NCI-H146 treated with DMSO at 0.1 percent for 48 hours (cell line): ENCODE results near the gene GNAL.
A peak's percentile ranks its signal among the peaks of the same experiment; 100 is the strongest.
"Not testable (repeated sequence)": the region's sequence is repeated elsewhere in the genome, so short reads cannot be mapped to it uniquely, and the experiment has no call there.

Experiments used
- DNase-seq: peaks from one replicate; lab custom pipeline; 2025; ENCODE audit not compliant: unreplicated experiment; lab: John Stamatoyannopoulos, UW

Gene GNAL

GRCh38 chr18:11844436-11844835, 155.4 kb downstream of the GNAL start:
- DNase-seq: no peak

GRCh38 chr18:11845654-11846053, 156.6 kb downstream of the GNAL start:
- no peak for DNase-seq

- no peak for DNase-seq
Observed at GRCh38 chr18:11847811-11848210, 158.7 kb downstream of the GNAL start.

- no peak for DNase-seq
Observed at GRCh38 chr18:11849279-11849678, 160.2 kb downstream of the GNAL start.

GRCh38 chr18:11849841-11850634, 161.0 kb downstream of the GNAL start:
- DNase-seq: peak; percentile 82

GRCh38 chr18:11850821-11851145, 161.7 kb downstream of the GNAL start:
- DNase-seq: peak; percentile 66

GRCh38 chr18:11851146-11851805, 162.2 kb downstream of the GNAL start, which contains the start of gene CHMP1B:
Gene CHMP1B, plus strand, starts transcription at chr18:11851413. Its CDS starts 99 bp downstream, at chr18:11851512.
- DNase-seq: peak; percentile 97

GRCh38 chr18:11851806-11852337, 162.8 kb downstream of the GNAL start:
- DNase-seq: peak; percentile 65

GRCh38 chr18:11854554-11854953, 165.5 kb downstream of the GNAL start:
- not testable (repeated sequence) for DNase-seq

- DNase-seq: no peak
Observed at GRCh38 chr18:11857177-11857887, 168.3 kb downstream of the GNAL start.

GRCh38 chr18:11859282-11859830, 170.3 kb downstream of the GNAL start:
- no peak for DNase-seq

GRCh38 chr18:11859903-11860407, 170.9 kb downstream of the GNAL start:
- no peak for DNase-seq

GRCh38 chr18:11860594-11861450, 171.8 kb downstream of the GNAL start:
- DNase-seq: no peak

GRCh38 chr18:11861583-11862288, 172.7 kb downstream of the GNAL start:
- no peak for DNase-seq

- no peak for DNase-seq
Observed at GRCh38 chr18:11862468-11863137, 173.5 kb downstream of the GNAL start.

GRCh38 chr18:11864471-11864870, 175.4 kb downstream of the GNAL start:
- no peak for DNase-seq

GRCh38 chr18:11865071-11865470, 176.0 kb downstream of the GNAL start:
- no peak for DNase-seq

- no peak for DNase-seq
Observed at GRCh38 chr18:11866329-11866728, 177.3 kb downstream of the GNAL start.

GRCh38 chr18:11866764-11867163, 177.7 kb downstream of the GNAL start:
- no peak for DNase-seq
